Measurements from ENCODE around the gene STK26.
A peak's percentile ranks its signal among the peaks of the same experiment; 100 is the strongest.

Gene STK26

GRCh38 chrX:131979116-131979515 lies 44.0 kb upstream of the STK26 start:
- H2AFZ ChIP-seq (ENCODE audit: low read length) = no peak overlapping the region
- H3K4me2 ChIP-seq (ENCODE audit: low read depth, low read length, poor library complexity, severe bottlenecking) = no peak overlapping the region
- no peaks in the 10 kb centered on the region for H3K36me3 ChIP-seq (ENCODE audit: insufficient read depth, low read length)
- H3F3A ChIP-seq (ENCODE audit: low read depth) = no peaks in the 10 kb centered on the region
- H3K79me2 ChIP-seq (ENCODE audit: insufficient read depth, low read length) = no peaks in the 10 kb centered on the region
- no peaks in the 10 kb centered on the region for H3K9me2 ChIP-seq (replicated peaks; ENCODE audit: low read depth, low read length)
- H3K27me3 ChIP-seq (ENCODE audit: insufficient read depth, low read length, poor library complexity, severe bottlenecking) = no peaks in the 10 kb centered on the region
- TF ChIP-seq CTCF (conservative IDR thresholded peaks at IDR 0.05; ENCODE audit: low read length) = no peak
- TF ChIP-seq EZH2phosphoT487 (IDR thresholded peaks at IDR 0.05; ENCODE audit: borderline replicate concordance) = no peak
- H3K4me1 ChIP-seq (ENCODE audit: insufficient read depth, low read length, poor library complexity, severe bottlenecking) = no peaks in the 10 kb centered on the region
- H4K20me1 ChIP-seq (ENCODE audit: insufficient read depth, low read length, poor library complexity, severe bottlenecking) = no peaks in the 10 kb centered on the region
- no peak overlapping the region for H3K4me3 ChIP-seq (ENCODE audit: low read length, poor library complexity, severe bottlenecking)
- no peak overlapping the region for H3K9ac ChIP-seq (ENCODE audit: low read depth, low read length, poor library complexity, severe bottlenecking)
- no peaks in the 10 kb centered on the region for H3K9me3 ChIP-seq (ENCODE audit: insufficient read depth, low read depth, low read length)

GRCh38 chrX:131985526-131986049 lies 37.5 kb upstream of the STK26 start:
- Histone ChIP-seq H3K4me2 (ENCODE audit: low read depth, low read length, poor library complexity, severe bottlenecking) (no peak overlapping the region), H3K27me3 (ENCODE audit: insufficient read depth, low read length, poor library complexity, severe bottlenecking) (no peaks in the 10 kb centered on the region), H3K9ac (ENCODE audit: low read depth, low read length, poor library complexity, severe bottlenecking) (peak overlapping the region; percentile 33), H2AFZ (ENCODE audit: low read length) (peak overlapping the region; percentile 80), H3K9me2 (replicated peaks; ENCODE audit: low read depth, low read length) (no peaks in the 10 kb centered on the region), H3K4me1 (ENCODE audit: insufficient read depth, low read length, poor library complexity, severe bottlenecking) (peaks cover 26% of the 10 kb centered on the region), H3K79me2 (ENCODE audit: insufficient read depth, low read length) (no peaks in the 10 kb centered on the region), H3K36me3 (ENCODE audit: insufficient read depth, low read length) (no peaks in the 10 kb centered on the region), H4K20me1 (ENCODE audit: insufficient read depth, low read length, poor library complexity, severe bottlenecking) (no peaks in the 10 kb centered on the region), H3K9me3 (ENCODE audit: insufficient read depth, low read depth, low read length) (no peaks in the 10 kb centered on the region), H3F3A (ENCODE audit: low read depth) (no peaks in the 10 kb centered on the region), H3K4me3 (ENCODE audit: low read length, poor library complexity, severe bottlenecking) (no peak overlapping the region)
- TF ChIP-seq EZH2phosphoT487 (IDR thresholded peaks at IDR 0.05; ENCODE audit: borderline replicate concordance) = no peak
- 0 out of 2 replicates have a peak, but pooled peaks have one; percentile 25 for TF ChIP-seq CTCF (conservative IDR thresholded peaks at IDR 0.05; ENCODE audit: low read length)

- H3K4me3 ChIP-seq (ENCODE audit: low read length, poor library complexity, severe bottlenecking) = peak overlapping the region; percentile 41
- no peaks in the 10 kb centered on the region for H4K20me1 ChIP-seq (ENCODE audit: insufficient read depth, low read length, poor library complexity, severe bottlenecking)
- H3K4me2 ChIP-seq (ENCODE audit: low read depth, low read length, poor library complexity, severe bottlenecking) = peak overlapping the region; percentile 75
- no peaks in the 10 kb centered on the region for H3K9me3 ChIP-seq (ENCODE audit: insufficient read depth, low read depth, low read length)
- TF ChIP-seq EZH2phosphoT487 (IDR thresholded peaks at IDR 0.05; ENCODE audit: borderline replicate concordance) (no peak), CTCF (conservative IDR thresholded peaks at IDR 0.05; ENCODE audit: low read length) (no peak)
- H3K27me3 ChIP-seq (ENCODE audit: insufficient read depth, low read length, poor library complexity, severe bottlenecking) = no peaks in the 10 kb centered on the region
- no peaks in the 10 kb centered on the region for H3K36me3 ChIP-seq (ENCODE audit: insufficient read depth, low read length)
- no peaks in the 10 kb centered on the region for H3F3A ChIP-seq (ENCODE audit: low read depth)
- H2AFZ ChIP-seq (ENCODE audit: low read length) = peak overlapping the region; percentile 78
- no peaks in the 10 kb centered on the region for H3K9me2 ChIP-seq (replicated peaks; ENCODE audit: low read depth, low read length)
- H3K4me1 ChIP-seq (ENCODE audit: insufficient read depth, low read length, poor library complexity, severe bottlenecking) = peaks cover 26% of the 10 kb centered on the region
- peak overlapping the region; percentile 73 for H3K9ac ChIP-seq (ENCODE audit: low read depth, low read length, poor library complexity, severe bottlenecking)
- no peaks in the 10 kb centered on the region for H3K79me2 ChIP-seq (ENCODE audit: insufficient read depth, low read length)
Measured at GRCh38 chrX:131987252-131987651, 35.9 kb upstream of the STK26 start.
